ENCODE data around the gene PCDH9. TPM values are rescaled to one million over a fixed set of nuclear protein-coding genes. Genes with fewer than 3 reads are reported as not detected.

The PCDH9 gene
- polyA plus RNA-seq, 3 donors: 0.03 TPM; not detected in 1

DNA sequence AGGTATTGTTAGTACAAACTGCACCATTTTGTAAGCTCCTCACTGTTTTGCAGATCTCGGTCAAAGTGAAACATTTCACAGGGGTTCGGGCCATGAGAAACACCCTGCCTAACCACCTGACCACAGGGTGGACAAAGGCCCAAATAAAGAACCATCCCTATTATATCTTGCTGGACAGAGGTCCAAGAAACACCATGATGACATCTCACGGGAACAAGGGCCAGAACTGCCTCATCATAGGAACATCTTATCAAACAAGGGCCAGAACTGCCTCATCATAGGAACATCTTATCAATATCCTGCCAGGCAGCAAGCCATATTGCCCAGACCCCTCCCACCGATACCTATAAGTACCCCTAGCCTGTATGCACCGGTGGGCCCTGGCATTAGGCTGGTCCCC lies 99.7 kb downstream of the PCDH9 start:
- no peak for DNase-seq
- H3K9me3 Mint-ChIP-seq: peaks cover 0 to 2% (median 0%) of the 10 kb centered on the region in 7 donors

DNA sequence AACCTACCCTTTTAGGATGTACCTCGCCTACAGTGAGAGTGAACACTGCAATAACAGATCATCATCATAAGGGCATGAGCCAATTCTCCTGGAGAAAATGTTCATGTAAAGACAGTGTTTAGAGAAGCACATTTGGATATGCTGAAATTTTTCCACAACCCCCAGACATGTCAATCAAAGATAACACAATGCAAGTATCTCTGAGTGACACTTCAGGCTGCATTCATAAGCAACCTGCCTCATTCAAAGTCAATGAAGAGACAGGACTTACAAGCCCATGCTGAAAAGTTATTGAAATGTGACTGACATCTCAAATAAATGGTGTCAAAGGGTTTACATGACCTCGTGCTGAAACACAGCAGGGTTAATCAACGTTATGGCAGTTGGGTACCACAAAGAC lies 102.0 kb downstream of the PCDH9 start:
- no peaks in the 10 kb centered on the region for H3K27me3 ChIP-seq (ENCODE audit: control insufficient read depth in 2 of 2, insufficient read depth in 2 of 2, low read length in 2 of 2)
- H3K4me3 ChIP-seq (replicated peaks in 1 of 3; ENCODE audit: low read depth in 2 of 3, low read length in 3 of 3): no peak overlapping the region
- TF ChIP-seq, protein P1, sequence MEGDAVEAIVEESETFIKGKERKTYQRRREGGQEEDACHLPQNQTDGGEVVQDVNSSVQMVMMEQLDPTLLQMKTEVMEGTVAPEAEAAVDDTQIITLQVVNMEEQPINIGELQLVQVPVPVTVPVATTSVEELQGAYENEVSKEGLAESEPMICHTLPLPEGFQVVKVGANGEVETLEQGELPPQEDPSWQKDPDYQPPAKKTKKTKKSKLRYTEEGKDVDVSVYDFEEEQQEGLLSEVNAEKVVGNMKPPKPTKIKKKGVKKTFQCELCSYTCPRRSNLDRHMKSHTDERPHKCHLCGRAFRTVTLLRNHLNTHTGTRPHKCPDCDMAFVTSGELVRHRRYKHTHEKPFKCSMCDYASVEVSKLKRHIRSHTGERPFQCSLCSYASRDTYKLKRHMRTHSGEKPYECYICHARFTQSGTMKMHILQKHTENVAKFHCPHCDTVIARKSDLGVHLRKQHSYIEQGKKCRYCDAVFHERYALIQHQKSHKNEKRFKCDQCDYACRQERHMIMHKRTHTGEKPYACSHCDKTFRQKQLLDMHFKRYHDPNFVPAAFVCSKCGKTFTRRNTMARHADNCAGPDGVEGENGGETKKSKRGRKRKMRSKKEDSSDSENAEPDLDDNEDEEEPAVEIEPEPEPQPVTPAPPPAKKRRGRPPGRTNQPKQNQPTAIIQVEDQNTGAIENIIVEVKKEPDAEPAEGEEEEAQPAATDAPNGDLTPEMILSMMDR (IDR thresholded peaks at IDR 0.05): no peak
- no peaks in the 10 kb centered on the region for H3K36me3 Mint-ChIP-seq
- no peak overlapping the region for H3K27ac ChIP-seq (ENCODE audit: low read depth in 1 of 2, low read length in 2 of 2)
- no peak overlapping the region for H2AFZ ChIP-seq (ENCODE audit: insufficient read depth, low read depth, low read length, poor library complexity, severe bottlenecking)
- H3K4me1 Mint-ChIP-seq: no peaks in the 10 kb centered on the region
- no peak overlapping the region for H3K4me3 Mint-ChIP-seq
- intact Hi-C loops (cut with micrococcal nuclease): no loop called here
- no peaks in the 10 kb centered on the region for H3K9me3 ChIP-seq (replicated peaks in 1 of 2; ENCODE audit: control insufficient read depth in 1 of 2, insufficient read depth in 1 of 2, low read length in 2 of 2)
- no peaks in the 10 kb centered on the region for H3K36me3 ChIP-seq (replicated peaks in 1 of 2; ENCODE audit: control insufficient read depth in 1 of 2, insufficient read depth in 2 of 2, low read length in 2 of 2)
- H3K27me3 Mint-ChIP-seq (ENCODE audit: low read depth in 3 of 3): no peaks in the 10 kb centered on the region
- no peaks in the 10 kb centered on the region for H3K79me2 ChIP-seq (ENCODE audit: insufficient read depth, low read length)
- no peak for DNase-seq
- no peak overlapping the region for H3K9ac ChIP-seq (ENCODE audit: insufficient read depth, low read length, poor library complexity, severe bottlenecking)
- H3K4me2 ChIP-seq (replicated peaks; ENCODE audit: extremely low read depth, low read length, poor library complexity, severe bottlenecking): no peak overlapping the region
- no CpG with 5 or more reads among the region's 3 CpGs for WGBS (ENCODE audit: insufficient coverage)
- no peaks in the 10 kb centered on the region for H3K4me1 ChIP-seq (ENCODE audit: control insufficient read depth in 1 of 2, insufficient read depth in 2 of 2, low read length in 2 of 2)
- peaks cover 0 to 2% (median 0%) of the 10 kb centered on the region in 7 donors for H3K9me3 Mint-ChIP-seq
- H3K27ac Mint-ChIP-seq: no peak overlapping the region
- no peaks in the 10 kb centered on the region for H4K20me1 ChIP-seq (ENCODE audit: insufficient read depth, low read length)

More for the DNA sequence above, 99.7 kb downstream of the PCDH9 start:
- Histone ChIP-seq H3K4me1 (ENCODE audit: control insufficient read depth in 1 of 2, insufficient read depth in 2 of 2, low read length in 2 of 2) (no peaks in the 10 kb centered on the region), H3K27ac (ENCODE audit: low read depth in 1 of 2, low read length in 2 of 2) (no peak overlapping the region), H3K79me2 (ENCODE audit: insufficient read depth, low read length) (no peaks in the 10 kb centered on the region), H3K9me3 (replicated peaks in 1 of 2; ENCODE audit: control insufficient read depth in 1 of 2, insufficient read depth in 1 of 2, low read length in 2 of 2) (no peaks in the 10 kb centered on the region), H3K27me3 (ENCODE audit: control insufficient read depth in 2 of 2, insufficient read depth in 2 of 2, low read length in 2 of 2) (no peaks in the 10 kb centered on the region), H3K36me3 (replicated peaks in 1 of 2; ENCODE audit: control insufficient read depth in 1 of 2, insufficient read depth in 2 of 2, low read length in 2 of 2) (no peaks in the 10 kb centered on the region), H3K4me2 (replicated peaks; ENCODE audit: extremely low read depth, low read length, poor library complexity, severe bottlenecking) (no peak overlapping the region), H4K20me1 (ENCODE audit: insufficient read depth, low read length) (no peaks in the 10 kb centered on the region), H3K4me3 (replicated peaks in 1 of 3; ENCODE audit: low read depth in 2 of 3, low read length in 3 of 3) (no peak overlapping the region), H3K9ac (ENCODE audit: insufficient read depth, low read length, poor library complexity, severe bottlenecking) (no peak overlapping the region), H2AFZ (ENCODE audit: insufficient read depth, low read depth, low read length, poor library complexity, severe bottlenecking) (no peak overlapping the region)
- Mint-ChIP-seq H3K27me3 (ENCODE audit: low read depth in 3 of 3) (no peaks in the 10 kb centered on the region), H3K4me1 (peaks cover 4% of the 10 kb centered on the region), H3K4me3 (no peak overlapping the region), H3K36me3 (no peaks in the 10 kb centered on the region), H3K27ac (no peak overlapping the region)
- TF ChIP-seq, protein P1 (IDR thresholded peaks at IDR 0.05): no peak
- intact Hi-C loops (cut with micrococcal nuclease): no loop called here
- WGBS (ENCODE audit: insufficient coverage): 83% methylated on average over 4 of the region's 5 CpGs
